ENCODE measurements around the gene ENPP1. TPM values are rescaled to one million over a fixed set of nuclear protein-coding genes. Genes with fewer than 3 reads are reported as not detected.

Gene ENPP1
- total and polyA plus RNA-seq, 2 of the 4 experiments (the other 2 are of a cell fraction), result 10.9 to 38.9 TPM

- no peak overlapping the region for H4K5ac ChIP-seq (ENCODE audit: low read depth, low read length)
- no peaks in the 10 kb centered on the region for H3K27me3 ChIP-seq (ENCODE audit: control insufficient read depth, insufficient read depth, low read length)
- ATAC-seq (ENCODE audit: low read depth), result no peak
- ChIA-PET POLR2A (ENCODE audit: unreplicated experiment) (no interaction called here), CTCF (no interaction called here)
- no peak overlapping the region for H3K4me2 ChIP-seq (ENCODE audit: low read depth, low read length)
- no peaks in the 10 kb centered on the region for H3K79me1 ChIP-seq (ENCODE audit: low read depth in 1 of 2, low read length in 2 of 2)
- no peak for TF ChIP-seq ELK1 (IDR thresholded peaks at IDR 0.05; ENCODE audit: borderline replicate concordance, low read depth, low read length)
- no peak for TF ChIP-seq BHLHE40 (IDR thresholded peaks at IDR 0.05; ENCODE audit: low read depth, low read length)
- no peak for TF ChIP-seq FOS (IDR thresholded peaks at IDR 0.05; ENCODE audit: low read depth, low read length)
- TF ChIP-seq MXI1 (IDR thresholded peaks at IDR 0.05; ENCODE audit: borderline replicate concordance, low read depth, low read length), result no peak
- TF ChIP-seq CHD1 (IDR thresholded peaks at IDR 0.05; ENCODE audit: low read depth, low read length), result no peak
- TF ChIP-seq MAFK (IDR thresholded peaks at IDR 0.05; ENCODE audit: low read depth, low read length), result no peak
- TF ChIP-seq CEBPB (IDR thresholded peaks at IDR 0.05; ENCODE audit: low read depth, low read length), result no peak
- TF ChIP-seq NFE2L2 (IDR thresholded peaks at IDR 0.05; ENCODE audit: low read depth, low read length), result no peak
- no peak for TF ChIP-seq CTCF (conservative IDR thresholded peaks at IDR 0.05; ENCODE audit: low read depth, low read length)
- no peak for TF ChIP-seq RCOR1 (IDR thresholded peaks at IDR 0.05; ENCODE audit: insufficient replicate concordance, low read length)
- no peak for TF ChIP-seq USF2 (IDR thresholded peaks at IDR 0.05; ENCODE audit: low read depth, low read length)
- no peak for TF ChIP-seq SMC3 (IDR thresholded peaks at IDR 0.05; ENCODE audit: low read depth, low read length)
- no peak overlapping the region for H2BK15ac ChIP-seq (ENCODE audit: low read depth, low read length)
- H3K9me1 ChIP-seq (ENCODE audit: insufficient read depth, low read length), result no peaks in the 10 kb centered on the region
- no peak overlapping the region for H2AFZ ChIP-seq (replicated peaks; ENCODE audit: low read length, poor library complexity)
- H2BK120ac ChIP-seq (ENCODE audit: low read depth, low read length), result no peak overlapping the region
- H3K14ac ChIP-seq (replicated peaks; ENCODE audit: low read depth, low read length), result no peak overlapping the region
- no peak overlapping the region for H2BK5ac ChIP-seq (ENCODE audit: low read depth, low read length, poor library complexity, severe bottlenecking)
- no peak overlapping the region for H2AK5ac ChIP-seq (ENCODE audit: low read depth, low read length)
- H3K4me3 ChIP-seq (ENCODE audit: insufficient read depth, low read depth, low read length), result no peak overlapping the region
- H2AK9ac ChIP-seq (replicated peaks; ENCODE audit: low read depth, low read length, poor library complexity), result no peak overlapping the region
- no peaks in the 10 kb centered on the region for H3K4me1 ChIP-seq (ENCODE audit: control insufficient read depth, insufficient read depth, low read length)
- no TSS peak for BruUV-seq (replicated peaks)
- dilution Hi-C loops (cut with HindIII; ENCODE audit: low sequenced_read_pairs, unreplicated experiment) (no loop called here), in situ Hi-C loops (cut with MboI; ENCODE audit: low sequenced_read_pairs) (no loop called here), intact Hi-C loops (cut with micrococcal nuclease) (no loop called here)
- H3K18ac ChIP-seq (ENCODE audit: low read depth, low read length), result no peak overlapping the region
- H3K56ac ChIP-seq (ENCODE audit: extremely low read depth, insufficient read depth, low read length), result no peak overlapping the region
- WGBS, 2 experiments (ENCODE audit: extremely low coverage in 2 of 2, insufficient read length in 1 of 2), result no CpG with 5 or more reads among the region's 4 CpGs
- no peak overlapping the region for H4K8ac ChIP-seq (ENCODE audit: low read depth in 2 of 2, low read length in 2 of 2)
- no peak overlapping the region for H3K27ac ChIP-seq (ENCODE audit: insufficient read depth, low read length)
- DNase-seq, result no peak
- no peak overlapping the region for H4K91ac ChIP-seq (ENCODE audit: insufficient read depth, low read depth, low read length)
- H3K36me3 ChIP-seq (ENCODE audit: control insufficient read depth, insufficient read depth, low read length), result no peaks in the 10 kb centered on the region
- H3K9me3 ChIP-seq (ENCODE audit: control insufficient read depth, insufficient read depth, low read length), result no peaks in the 10 kb centered on the region
- H3K23ac ChIP-seq (ENCODE audit: low read depth, low read length), result no peak overlapping the region
- H2BK20ac ChIP-seq (ENCODE audit: low read depth, low read length), result no peak overlapping the region
- no peak overlapping the region for H3K9ac ChIP-seq (ENCODE audit: low read depth, low read length)
- no peaks in the 10 kb centered on the region for H4K20me1 ChIP-seq (ENCODE audit: insufficient read depth, low read length)
- H3K4ac ChIP-seq (ENCODE audit: low read depth, low read length), result no peak overlapping the region
Measured at GRCh38 chr6:131886517-131886916, 78.7 kb downstream of the ENPP1 start.

Data from IMR-90 (cell line).